Fibroblast of skin of right quadriceps (primary cell): ENCODE measurements around the gene OR6F1.
A peak's percentile ranks its signal among the peaks of the same experiment; 100 is the strongest.
"Not testable (repeated sequence)": the region's sequence is repeated elsewhere in the genome, so short reads cannot be mapped to it uniquely, and the experiment has no call there.

ENCODE experiments used
- DNase-seq: peaks from one replicate; pipeline ENCODE4 v3.0.0-alpha.2; 2013

Gene OR6F1

DNA sequence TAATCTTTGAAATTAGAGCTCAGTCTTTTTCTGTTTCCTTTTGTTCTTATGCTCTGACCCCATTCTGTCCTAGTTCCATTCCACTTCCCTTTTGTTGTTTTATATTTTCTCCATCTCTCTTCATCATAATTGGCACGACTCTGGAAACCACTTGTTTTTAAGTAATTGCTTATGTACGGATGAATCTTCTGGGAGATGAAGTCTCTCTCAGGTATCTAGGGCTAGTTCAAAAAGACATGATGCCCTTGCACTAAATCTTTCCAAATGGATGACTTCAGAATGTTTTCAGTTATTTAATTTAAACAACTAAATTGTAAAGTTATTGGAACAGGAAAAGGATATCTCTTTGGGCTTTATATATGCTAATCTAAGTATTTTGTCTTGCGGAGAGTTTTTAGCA lies at the start of gene OR6F1:
Gene OR6F1, minus strand, starts transcription at position 101 of the 400 bp plus-strand sequence. CDS start 3,891 bp downstream, outside the sequence.
- DNase-seq, result no peak

DNA sequence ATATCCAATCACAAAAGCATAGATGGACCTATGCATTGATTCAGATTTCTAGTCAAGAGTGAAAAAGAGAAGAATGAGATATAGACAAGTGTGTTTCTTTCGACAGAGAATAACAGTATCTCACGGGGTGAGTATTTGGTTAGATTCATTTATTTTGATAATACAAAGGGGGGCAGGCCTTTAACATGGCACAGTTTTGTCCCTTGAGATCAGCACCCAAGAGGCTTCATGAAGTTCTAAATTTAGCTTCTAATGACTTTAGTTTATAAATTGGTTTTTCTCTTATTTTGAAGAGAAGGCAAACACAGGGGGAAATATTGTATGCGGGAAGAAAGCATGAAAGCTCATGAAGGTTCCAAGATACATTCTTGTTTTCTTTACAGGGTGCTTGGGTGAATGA lies 44.0 kb upstream of the OR6F1 start, which contains the start of gene OR1C1:
Gene OR1C1, minus strand, starts transcription at position 101 of the 400 bp plus-strand sequence. CDS start 2,150 bp downstream, outside the sequence.
- no peak for DNase-seq

DNA sequence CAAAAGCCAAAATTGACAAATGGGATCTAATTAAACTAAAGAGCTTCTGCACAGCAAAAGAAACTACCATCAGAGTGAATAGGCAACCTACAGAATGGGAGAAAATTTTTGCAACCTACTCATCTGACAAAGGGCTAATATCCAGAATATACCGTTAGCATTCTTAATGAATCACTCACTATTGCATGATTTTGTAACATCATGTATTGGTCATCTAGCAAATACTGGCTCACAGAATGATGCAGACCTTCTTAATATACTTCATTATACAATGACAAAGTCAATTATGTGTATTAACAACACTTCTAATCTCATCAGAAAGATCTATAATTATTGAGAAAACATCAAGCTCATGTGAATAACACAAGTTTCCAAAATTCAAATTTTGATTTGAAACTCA lies 37.9 kb upstream of the OR6F1 start:
- DNase-seq, result not testable (repeated sequence)

DNA sequence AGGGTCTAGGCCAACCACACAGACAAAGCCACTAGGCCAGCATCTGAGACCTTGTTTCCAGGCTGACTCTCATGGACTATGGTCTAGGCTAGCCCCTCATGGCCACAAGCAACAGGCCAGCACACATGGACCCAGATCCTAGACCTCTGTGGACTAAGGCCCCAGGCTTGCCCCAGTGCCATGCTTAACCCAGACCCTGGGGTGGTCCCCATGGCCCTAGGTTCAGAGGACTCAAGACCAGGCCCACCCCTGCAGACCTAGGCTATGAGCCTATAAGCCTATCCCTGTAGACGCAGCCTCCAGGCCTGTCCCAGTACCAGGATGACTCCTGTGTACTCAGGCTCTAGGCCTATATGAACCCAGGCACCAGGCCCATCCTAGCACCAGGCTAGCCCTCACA lies 33.4 kb upstream of the OR6F1 start:
- DNase-seq, result no peak

DNA sequence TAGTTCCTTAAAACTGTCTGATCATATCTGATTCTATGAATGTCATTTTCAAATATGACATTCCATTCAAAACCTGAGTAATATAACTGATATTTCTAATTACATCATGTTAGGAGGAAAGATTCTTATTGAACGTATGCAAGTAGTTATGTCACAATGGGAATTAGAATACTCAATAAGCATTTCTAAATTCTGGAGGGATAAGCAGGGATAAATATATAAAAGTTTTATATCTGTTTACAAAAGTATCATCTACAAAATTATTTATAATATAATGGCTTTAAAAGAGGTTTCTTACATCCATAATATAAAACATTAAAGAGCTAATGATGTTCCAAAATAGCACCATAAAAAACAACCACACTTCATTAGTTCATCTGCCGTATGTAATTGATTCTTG lies 31.6 kb upstream of the OR6F1 start, which contains the start of gene OR14A2:
Gene OR14A2, minus strand, starts transcription at position 101 of the 400 bp plus-strand sequence.
- no peak for DNase-seq

DNA sequence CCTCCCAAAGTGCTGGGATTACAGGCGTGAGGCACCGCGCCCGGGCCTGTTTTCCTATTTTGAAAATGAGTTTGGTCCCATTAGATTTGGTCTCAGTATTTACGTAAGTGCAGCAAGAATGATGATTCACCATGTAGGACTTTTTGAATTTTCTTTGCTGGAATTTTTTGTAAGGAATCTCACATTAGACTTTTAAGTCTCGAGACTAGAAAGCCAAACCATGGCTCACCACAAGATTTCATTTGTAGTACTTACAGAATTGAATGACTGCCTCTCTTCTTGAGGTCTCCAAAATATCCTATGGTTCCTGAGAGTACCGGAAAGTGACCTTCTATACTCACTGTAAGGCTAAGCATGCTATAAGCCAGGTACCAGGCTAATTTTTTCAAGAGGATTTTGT lies 31.2 kb upstream of the OR6F1 start:
- DNase-seq, result no peak

DNA sequence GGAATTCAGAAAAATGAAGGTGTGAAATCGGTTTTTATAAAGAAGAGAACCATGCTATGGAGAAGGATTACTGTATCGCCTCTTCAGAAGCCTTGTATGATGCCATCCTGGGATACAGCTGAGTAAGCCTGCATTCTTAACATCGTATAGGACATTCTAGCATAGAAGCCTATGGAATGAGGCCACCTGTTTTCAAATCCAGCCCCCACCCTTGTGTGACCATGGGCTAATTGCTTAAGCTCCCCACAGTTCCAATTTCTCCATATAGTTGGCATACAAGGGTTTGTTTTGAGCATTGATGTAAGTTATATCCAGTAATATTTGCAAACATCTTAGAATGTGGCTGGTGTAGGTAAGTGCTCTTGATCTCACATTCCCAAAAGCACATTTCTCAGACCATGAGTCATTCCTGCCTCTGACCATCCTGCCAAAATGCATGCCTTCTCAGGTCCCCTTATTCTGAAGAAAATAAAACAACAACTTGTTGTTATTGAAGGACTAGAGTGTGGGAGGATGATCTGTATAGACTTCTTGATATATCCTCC lies 30.0 kb upstream of the OR6F1 start:
- DNase-seq, result no peak

DNA sequence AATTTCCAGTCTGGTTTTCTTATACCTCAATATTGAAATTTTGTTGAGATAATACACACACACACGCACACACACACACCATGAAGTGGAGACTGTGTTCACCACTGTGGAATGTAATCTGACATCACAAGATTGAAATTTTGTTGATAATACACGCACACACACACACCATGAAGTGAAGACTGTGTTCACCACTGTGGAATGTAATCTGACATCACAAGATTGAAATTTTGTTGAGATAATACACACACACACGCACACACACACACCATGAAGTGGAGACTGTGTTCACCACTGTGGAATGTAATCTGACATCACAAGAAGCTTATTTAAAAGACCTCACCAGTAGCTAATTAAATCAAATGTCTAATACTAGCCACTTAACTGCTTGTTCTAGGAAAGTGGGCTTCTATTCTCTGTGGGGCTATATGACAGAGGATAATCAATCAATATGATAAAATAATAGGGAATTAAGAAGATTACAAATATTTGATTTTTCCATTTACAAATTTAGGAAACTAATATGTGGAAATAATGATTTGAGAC lies 25.8 kb upstream of the OR6F1 start:
- not testable (repeated sequence) for DNase-seq

DNA sequence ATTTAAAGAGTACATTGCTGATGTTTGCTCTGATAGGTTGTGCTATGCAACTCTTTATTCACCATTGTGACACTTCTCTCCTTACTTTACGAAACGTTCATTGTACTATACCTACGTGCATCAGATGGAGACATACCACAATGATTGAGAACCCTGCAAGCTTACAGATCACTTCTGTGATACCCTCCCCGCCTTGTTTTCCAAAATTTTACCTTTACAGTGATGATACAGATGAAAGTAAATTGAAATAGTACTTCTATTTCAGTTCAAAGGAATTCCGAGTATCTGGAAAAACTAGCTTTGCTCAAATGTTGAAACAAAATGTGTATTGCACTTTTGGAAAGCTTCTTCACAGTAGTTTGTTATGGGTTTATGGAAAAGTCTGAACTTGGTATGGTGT lies 25.3 kb upstream of the OR6F1 start:
- no peak for DNase-seq

DNA sequence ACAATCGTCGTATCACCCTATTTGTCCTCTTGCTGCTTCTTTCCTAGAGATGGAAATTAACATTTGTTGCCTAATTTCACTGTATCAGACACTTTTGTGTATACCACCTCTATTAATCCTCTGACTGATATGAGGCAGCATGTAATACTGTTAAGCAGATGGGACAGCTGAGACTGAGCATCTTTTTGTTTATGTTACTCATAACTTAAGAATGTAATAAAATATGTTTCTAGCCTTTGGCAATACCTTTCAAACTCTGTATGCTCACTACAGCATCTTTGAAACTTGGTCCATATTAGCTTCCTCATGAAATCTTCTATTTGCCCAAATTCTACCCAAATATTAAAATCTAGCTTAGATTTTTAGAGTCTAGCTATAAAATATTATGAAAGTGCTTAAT lies 24.3 kb upstream of the OR6F1 start:
- DNase-seq, result no peak

DNA sequence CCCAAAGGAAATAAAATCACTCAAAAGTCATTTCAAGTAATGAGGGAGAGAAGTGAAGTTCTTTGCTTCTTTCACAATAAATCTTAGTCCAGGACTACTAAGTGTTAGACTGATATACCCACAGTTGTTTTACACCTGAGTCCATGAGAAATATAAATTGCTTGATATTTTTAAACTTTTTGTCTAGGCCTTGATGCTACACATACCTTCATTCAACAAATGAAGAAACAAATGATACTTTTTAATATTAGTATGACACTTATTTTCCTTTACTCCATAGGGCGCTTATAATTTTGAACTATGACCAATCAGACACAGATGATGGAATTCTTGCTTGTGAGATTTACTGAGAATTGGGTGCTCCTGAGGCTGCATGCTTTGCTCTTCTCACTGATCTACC lies 21.9 kb upstream of the OR6F1 start, which contains the start of gene OR14K1:
Gene OR14K1, plus strand, starts transcription at position 301 of the 400 bp plus-strand sequence. Its CDS starts 0 bp downstream, at position 301.
- DNase-seq, result no peak

DNA sequence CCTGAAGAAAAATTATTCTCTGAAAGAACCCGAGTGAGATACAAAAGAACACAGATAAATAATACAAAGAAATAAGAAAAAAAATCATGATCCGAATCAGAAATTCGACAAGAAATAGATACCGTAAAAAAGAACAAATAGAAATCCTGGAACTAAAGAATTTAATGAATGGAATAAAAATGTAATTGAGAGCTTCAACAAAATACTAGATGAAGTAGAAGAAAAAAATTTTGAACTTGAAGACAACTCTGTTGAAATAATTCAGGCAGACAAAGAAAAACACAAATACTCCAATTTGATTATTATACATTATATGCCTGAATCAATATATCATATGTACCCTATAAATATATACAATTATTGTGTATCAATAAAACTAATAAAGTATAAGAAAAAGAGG lies 4.8 kb upstream of the OR6F1 start:
- DNase-seq, result no peak

DNA sequence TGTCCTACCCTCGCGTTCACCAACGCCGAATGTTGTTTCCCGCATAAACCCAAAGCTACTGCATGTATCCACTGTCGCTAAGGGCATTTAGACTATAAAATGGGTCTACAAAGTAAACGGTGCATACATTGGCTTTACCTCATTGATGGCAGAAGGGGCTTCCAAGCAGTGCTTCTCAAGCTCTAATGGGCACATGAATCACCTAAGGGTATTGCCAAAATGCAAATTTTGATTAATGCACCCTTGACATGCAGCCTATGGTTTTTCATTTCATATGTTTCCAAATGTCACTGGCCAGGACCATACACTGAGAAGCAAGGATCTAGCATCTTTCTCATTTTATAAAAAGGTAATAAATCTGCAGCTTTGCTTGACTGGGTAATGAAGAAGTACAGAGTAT lies 2.7 kb downstream of the OR6F1 start:
- no peak for DNase-seq

DNA sequence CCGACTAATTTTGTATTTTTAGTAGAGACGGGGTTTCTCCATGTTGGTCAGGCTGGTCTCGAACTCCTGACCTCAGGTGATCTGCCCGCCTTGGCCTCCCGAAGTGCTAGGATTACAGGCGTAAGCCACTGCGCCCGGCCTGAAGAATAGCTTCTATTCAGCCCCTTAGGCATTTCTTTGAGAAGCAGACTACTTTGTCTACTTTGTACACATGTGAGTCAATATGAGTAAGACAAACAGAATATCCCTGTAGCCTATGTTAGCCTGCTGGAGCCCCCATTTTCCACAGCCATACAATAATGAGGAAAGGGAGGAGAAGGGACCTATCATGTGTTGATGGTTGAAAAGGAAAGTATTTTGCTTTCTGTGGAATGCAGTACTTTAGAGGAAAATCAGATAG lies 5.8 kb downstream of the OR6F1 start:
- DNase-seq, result not testable (repeated sequence)

DNA sequence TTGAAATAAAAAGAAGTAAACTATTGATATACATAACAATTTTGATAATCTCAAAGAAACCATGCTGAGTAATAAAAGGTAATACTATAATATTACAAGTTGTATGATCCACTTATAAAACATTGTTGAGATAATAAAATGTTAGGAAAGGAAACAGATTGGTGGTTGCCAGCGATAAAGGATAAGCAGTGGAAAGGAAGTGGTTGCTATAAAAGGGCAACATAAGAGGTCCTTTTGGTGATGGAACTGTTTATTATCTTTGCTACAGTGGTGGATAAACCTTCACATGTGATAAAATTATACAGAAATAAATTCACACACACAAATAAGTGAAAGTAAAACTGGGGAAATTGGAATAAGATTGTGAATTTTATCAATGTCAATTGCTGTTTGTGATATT lies 15.1 kb downstream of the OR6F1 start:
- DNase-seq, result no peak

DNA sequence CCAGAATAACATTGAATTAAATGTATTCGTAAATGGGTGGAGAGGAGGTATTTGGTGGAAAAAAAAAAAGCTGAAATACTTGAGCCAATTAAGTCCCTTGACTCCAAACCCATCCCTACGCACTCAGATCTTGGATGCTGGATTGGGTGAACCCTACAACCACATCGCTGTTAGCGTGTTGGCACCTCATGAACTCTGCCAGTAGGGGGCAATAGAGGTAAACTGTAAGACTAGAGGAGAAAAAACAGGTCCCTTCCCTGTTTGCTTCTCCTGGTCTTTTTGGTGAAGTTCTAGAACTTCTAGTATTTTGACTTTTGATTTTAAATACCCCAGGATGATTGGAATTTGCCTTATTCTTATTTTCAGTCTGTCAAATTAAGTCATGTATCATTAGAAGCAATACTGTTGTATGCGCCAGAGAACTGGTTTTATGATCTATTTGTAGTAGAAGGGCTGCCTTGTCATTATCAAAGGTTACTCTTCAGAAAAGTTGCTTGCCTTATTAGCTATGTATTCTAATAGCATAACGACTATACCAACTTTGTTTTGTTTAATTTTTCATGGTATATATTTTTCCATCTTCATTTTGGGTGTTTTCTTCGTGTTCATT lies 35.1 kb downstream of the OR6F1 start:
- DNase-seq, result peak; percentile 0

DNA sequence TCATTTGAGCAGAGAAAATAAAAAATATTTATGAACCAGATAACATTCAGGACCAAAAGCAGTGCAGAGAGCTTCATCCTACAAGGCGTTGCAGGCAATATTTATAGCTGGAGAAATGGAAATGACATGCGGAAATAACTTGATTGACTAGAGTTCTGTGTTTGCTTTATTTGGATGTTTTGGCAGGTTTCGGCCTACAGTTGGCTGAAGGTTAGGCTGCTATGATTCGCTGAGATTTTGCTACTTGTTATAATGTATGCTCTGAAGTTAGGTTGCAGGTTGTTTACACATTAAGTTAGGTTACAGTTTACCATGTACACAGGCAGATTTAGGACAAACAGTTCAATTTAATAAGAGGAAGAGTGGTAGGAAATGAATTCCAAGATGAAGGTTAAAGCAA lies 36.3 kb downstream of the OR6F1 start:
- DNase-seq, result no peak

DNA sequence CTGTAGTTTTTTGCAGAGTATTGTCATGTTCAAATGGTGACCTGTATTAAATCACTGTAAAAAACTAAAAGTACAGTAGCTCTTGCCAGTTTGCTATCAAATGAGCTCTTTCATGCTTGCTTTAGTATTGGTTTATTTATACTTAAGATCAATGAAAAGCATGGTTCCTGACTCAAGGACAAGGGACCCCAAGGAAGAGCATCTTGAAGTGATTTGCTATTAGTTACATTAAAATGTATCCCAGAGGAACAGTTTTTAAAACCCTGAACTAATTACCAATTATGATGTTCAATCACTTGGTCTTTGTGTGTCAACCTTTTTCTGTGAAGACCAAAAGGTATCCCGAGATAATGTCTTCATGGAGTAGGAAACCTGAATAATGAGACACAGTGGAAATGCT lies 36.8 kb downstream of the OR6F1 start, which contains the start of gene OR13G1:
Gene OR13G1, minus strand, starts transcription at position 101 of the 400 bp plus-strand sequence. CDS start 6,698 bp downstream, outside the sequence.
- no peak for DNase-seq

DNA sequence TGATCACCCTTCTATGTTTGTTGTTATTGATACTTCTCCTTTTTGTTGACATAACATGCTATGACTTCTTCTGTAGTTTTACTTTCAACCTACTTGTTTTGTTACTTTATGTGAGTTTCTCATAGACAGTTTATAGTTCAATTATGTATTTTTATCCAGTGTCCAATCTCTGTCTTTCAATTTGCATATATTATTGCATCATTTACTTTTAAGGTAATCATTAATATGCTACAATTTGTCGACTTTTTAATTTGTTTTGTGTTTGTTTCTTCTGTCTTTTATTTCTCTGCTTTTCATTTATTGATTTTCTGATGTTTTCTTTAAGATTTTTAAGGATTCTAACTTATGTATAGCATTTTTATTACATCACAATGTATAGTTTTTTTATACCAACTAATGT lies 47.2 kb downstream of the OR6F1 start:
- no peak for DNase-seq
